Epithelial cell of proximal tubule (primary cell): ENCODE data around the gene DNAH11. TPM values are rescaled to one million over a fixed set of nuclear protein-coding genes. Genes with fewer than 3 reads are reported as not detected.
A peak's percentile ranks its signal among the peaks of the same experiment; 100 is the strongest.

Experiments
- DNase-seq: peaks from one replicate; pipeline ENCODE4 v3.0.0-alpha.2; 2011; ENCODE audit warnings: low read depth
- H3K4me3 ChIP-seq: 2 replicates; pipeline ENCODE4 v1.5.1; 2011; ENCODE audit warnings: low read depth, mild to moderate bottlenecking, low read length
- CTCF ChIP-seq: conservative IDR thresholded peaks from 2 replicates; pipeline ENCODE4 v1.5.1; 2012; ENCODE audit warnings: low read depth, mild to moderate bottlenecking, low read length
- total RNA-seq: library from RNA; depleted of rRNA; stranded (reverse); fragments of >200 nt; gene quantifications from 2 replicates; pipeline ENCODE4 v1.2.3, GENCODE V29; 2015

The DNAH11 gene
- total RNA-seq, 1 donor from 2014 or later, result 2.8 TPM

DNA sequence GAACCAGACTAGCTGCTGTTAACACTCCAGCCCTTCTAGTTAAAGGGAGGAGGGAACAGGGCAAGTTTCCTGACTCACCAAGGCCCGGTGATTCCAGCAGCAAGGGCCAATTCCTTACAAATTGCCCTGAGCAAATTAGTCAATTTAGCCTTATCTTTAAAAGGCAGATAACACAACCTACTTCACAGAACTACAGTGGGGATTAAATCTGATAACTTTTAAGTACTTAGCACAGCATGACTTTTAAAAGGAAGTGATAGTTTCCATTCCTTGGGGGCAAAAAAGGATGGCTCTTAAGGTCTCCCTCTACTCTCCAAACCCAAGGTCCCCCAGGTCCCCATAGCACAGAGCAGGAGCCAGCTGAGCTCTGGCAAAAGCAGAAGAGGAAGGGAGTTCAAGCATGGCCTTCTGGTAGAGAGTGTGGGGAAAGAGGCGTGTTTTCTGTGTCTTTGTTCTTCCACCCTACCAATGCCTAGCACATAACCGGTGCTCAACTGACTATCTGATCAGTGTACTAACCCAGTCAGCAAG, 398.8 kb downstream of the DNAH11 start:
- TF ChIP-seq CTCF, result no peak
- DNase-seq, result no peak

DNA sequence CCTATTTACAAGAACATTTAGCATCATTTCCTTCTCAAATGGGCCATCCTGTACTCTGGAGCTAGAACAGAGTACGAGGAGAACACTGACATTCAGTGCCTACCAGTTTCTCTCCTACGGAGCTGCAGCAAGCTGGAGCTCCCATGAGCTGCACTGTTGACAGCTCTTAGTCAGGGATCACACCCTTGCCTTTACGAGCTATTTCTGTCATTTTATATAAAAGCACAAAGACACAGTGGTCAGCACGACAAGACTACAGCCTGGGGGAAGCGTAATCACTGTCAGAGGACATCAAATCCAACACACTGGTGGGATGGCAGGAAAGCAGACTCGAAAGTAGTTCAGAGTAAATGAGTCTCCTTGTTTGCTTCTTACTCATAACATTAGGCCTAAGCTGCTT, 400.1 kb downstream of the DNAH11 start:
- no peak for TF ChIP-seq CTCF

More for the DNA sequence above, 398.8 kb downstream of the DNAH11 start:
- H3K4me3 ChIP-seq, result no peak overlapping the region

DNA sequence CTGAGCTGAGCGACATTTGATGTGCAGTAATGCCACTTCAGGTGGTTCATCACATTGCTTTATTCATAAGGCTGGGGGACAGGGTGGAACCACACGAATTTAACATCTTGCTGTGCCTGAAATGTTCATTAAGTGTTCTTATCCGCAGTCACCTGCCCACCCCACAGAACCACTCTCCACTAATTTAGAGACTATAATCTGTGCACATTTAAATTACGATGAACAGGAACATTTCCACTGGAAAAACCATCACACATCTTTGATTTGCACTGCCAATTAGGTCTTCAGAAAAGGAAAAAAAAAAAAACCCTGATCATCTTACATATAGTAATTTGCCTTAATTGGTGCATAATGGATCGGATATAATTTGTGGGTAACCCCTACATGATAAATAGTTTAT, 400.6 kb downstream of the DNAH11 start:
- H3K4me3 ChIP-seq, result no peak overlapping the region
- no peak for TF ChIP-seq CTCF
- DNase-seq, result no peak

More for the DNA sequence above, 400.1 kb downstream of the DNAH11 start:
- H3K4me3 ChIP-seq, result no peak overlapping the region
- DNase-seq, result no peak

DNA sequence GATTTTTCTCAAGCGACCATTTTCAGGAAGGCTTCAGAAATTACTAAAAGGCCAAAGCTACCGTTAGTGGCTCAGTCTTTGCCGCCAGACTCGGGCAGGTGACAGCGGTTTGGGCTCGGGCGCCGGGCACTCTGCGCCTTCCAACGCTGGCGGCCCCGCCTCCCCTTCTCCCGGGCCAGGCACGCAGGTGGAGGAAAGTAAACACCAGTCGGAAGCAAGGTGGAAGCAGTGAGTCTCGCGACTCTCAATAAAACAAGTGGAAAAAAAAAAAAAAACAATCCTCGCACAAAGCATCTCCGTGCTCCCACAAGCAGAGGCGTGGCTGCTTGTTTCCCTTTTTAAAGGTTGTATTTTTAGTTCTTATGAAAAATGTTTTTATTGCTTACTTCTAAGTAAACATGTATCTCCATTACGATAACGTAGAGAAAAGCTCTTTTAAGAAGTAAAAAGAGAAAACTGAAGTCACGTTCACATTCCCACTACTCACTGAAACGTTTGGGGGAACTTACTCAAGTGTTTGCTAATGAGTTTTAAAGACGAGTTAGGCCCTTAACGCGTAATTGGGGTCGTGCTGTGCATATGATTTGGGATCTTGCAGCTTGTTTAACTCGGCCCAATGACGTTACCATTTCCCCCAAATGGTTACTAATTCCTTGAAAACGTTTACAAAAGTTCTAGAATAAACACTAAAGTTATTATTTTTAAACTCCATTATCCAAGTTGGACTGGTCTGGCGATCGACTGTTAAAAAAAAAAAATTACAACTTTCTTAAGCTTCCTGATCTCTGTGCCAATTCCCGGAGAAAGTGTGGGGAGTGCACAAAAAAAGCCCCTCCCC, 402.0 kb downstream of the DNAH11 start:
- no peak for DNase-seq
- peak overlapping the region; percentile 58 for H3K4me3 ChIP-seq
- TF ChIP-seq CTCF, result peak; percentile 13

DNA sequence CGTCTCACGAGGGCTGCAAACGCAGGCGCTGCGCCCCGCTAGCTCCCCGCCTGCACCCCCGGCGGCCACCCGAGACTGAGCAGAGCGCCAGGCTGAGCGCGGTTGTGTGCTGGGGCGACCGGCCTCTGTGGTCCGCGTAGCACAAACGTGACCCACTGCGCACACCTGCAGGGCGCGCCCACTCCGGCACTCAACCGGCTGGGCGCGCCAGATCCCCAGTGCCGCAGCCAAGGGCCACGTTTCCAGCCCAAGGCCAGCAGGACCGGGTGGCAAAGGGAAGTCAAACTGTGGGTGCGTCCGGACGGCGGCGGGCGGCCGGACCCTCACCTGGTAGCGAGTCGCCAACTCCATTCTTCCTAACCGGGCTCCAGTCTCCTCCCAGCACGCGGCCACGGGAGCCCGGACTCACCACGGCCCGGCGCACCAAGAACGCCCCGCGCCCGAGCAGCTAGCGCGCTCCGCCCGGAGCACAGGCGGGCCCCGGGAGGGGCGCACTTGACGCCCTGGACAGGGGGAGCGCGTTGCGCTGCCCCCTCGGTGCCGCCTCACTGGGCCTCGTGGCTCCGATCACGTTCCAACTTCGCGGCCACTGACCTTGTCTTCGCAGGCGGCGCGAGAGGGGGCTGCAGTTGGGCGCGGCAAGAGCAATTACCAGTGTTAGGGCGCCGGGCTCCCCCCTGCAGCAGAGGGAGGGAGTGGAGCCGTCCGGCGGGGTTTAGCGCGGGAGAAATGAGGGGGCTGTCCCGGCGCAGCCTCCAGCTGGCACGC, 402.8 kb downstream of the DNAH11 start, which contains the start of gene CDCA7L:
Gene CDCA7L, minus strand, starts transcription at position 446 of the 768 bp plus-strand sequence. Its CDS starts 95 bp downstream, at position 351.
- peak within 1 kb of the TSS; percentile 58 for H3K4me3 ChIP-seq
- no peak for TF ChIP-seq CTCF
- DNase-seq, result no peak

DNA sequence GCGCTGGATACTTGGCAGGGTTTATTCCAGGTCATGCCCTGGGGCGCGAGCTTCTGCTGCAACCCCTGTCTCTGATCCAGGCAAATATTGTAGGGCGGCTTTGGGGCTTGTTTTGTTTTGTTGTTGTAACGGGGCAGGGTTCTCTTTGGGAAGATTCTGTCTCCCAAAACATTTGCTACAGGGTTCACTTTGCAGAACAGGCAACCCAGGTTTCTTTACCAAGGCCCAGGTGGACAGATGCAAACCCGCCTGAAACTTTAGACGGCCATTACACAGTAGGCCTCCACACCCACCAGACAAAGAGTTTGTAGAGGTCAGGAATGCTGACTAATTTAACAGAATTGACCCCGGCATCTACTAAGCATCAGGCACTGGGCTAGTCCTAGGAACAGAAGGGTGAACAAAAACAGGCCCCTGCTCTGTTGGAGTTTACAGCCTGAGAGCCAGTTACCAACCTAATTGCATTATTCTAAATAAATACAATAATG, 403.4 kb downstream of the DNAH11 start:
- no peak for TF ChIP-seq CTCF
- H3K4me3 ChIP-seq, result peak overlapping the region; percentile 58
- no peak for DNase-seq
